Retina (tissue), 1 donor: ENCODE results near the gene ADAMTS8.
A peak's percentile ranks its signal among the peaks of the same experiment; 100 is the strongest.

Source experiments
- DNase-seq: peaks from one replicate; pipeline ENCODE4 v3.0.0-alpha.2; 2016

ADAMTS8 gene, protein sequence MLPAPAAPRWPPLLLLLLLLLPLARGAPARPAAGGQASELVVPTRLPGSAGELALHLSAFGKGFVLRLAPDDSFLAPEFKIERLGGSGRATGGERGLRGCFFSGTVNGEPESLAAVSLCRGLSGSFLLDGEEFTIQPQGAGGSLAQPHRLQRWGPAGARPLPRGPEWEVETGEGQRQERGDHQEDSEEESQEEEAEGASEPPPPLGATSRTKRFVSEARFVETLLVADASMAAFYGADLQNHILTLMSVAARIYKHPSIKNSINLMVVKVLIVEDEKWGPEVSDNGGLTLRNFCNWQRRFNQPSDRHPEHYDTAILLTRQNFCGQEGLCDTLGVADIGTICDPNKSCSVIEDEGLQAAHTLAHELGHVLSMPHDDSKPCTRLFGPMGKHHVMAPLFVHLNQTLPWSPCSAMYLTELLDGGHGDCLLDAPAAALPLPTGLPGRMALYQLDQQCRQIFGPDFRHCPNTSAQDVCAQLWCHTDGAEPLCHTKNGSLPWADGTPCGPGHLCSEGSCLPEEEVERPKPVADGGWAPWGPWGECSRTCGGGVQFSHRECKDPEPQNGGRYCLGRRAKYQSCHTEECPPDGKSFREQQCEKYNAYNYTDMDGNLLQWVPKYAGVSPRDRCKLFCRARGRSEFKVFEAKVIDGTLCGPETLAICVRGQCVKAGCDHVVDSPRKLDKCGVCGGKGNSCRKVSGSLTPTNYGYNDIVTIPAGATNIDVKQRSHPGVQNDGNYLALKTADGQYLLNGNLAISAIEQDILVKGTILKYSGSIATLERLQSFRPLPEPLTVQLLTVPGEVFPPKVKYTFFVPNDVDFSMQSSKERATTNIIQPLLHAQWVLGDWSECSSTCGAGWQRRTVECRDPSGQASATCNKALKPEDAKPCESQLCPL

DNA sequence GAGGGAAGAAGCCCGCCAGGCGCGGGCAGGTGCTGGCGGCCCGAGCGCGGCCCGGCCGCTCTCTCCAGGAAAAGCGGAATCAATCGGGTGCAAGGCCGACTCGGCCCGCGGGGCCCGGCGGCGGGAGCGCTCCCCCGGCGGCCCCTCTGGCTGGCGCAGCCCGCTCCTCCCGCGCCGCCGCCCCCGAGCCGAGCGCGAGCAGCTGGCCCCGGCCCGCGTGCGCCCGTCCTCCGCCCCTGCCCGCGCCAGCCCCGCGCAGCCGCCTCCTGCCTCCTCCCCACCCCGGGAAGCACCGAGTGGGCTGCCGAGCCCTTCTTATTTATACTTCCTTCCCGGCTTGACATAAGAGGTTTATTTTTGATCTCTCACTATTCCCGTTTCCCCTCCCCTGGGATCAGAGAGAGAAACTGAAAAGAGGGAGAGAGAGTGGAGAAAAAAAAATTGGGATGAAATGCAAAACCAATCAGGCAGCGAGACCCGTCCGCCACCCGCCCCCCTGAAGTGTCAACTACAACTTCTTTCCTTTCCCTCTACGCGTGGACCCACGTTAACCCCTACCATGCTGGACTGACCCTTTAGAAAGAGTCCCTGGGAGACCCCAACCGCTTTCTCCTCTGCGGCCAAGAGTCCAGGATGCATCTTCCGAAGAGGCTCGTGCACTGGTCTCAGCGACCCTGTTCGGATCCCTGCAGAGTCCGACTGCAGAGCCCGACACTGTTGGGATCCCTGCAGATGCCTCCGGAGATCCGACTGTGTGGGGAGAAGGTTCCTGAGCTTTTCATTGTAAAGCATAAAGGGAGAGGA lies at the start of gene ADAMTS8:
TSS of gene ADAMTS8 (minus strand) at position 294 of the 804 bp plus-strand sequence. CDS start 323 bp downstream, outside the sequence.
- DNase-seq: peak; percentile 55

DNA sequence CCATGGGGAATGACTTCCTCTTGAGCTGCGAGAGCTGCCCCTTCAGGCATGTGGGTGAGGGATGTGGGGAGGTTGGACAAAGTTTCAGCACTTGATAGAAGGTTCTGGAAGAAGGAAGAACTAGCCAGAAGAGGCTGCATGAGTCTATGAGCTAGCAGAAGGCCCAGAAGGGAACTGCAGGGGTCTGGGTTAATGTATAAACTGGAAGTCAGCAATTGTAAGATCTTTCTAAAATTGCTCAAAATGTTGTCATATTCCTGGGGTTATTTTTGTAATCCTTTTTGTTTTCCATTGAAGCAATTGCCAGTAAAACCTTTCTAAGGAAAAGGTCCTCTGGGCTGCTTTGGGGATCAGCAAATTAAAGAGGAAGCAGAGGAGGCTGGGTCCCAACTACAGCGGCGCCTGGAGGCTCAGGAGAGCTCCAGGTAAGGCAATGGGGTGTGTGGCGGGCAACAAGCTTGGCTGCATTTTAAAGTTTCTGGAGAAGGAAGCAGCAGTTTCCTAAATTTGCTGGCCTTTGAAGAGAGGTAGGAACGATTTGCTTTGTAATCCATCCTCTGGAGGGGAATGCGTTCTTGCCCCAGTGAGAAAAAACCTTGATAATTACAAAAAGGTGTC lies 49.3 kb upstream of the ADAMTS8 start:
- no peak for DNase-seq

DNA sequence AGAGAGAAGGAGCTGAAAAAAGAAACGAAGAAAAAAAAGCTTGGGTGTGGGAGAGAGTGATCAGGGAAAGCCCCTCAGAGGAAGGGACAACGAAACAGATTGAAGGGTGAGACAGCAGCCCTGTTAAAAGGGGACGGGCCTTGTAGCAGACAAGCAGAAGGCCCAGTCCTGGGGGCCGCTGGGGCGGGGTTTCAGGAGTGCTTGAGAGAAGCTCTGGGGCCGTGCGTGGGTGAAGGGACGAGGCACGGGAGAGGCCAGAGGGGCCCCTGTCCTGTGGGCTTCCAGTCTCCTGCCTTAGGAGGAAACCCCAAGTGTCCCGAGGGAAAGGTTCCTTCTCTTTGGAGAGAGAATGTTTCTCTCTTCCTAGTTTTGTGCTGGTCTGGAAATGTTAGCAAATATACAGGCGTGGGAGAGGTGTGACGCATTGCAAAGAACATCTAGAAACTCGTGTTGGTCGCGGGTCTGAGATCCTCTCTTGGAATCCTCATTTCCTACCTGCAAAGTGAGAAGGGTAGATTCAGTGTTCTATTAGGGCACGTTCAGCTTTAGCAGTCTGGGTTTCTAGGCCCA lies 48.6 kb upstream of the ADAMTS8 start:
- no peak for DNase-seq

DNA sequence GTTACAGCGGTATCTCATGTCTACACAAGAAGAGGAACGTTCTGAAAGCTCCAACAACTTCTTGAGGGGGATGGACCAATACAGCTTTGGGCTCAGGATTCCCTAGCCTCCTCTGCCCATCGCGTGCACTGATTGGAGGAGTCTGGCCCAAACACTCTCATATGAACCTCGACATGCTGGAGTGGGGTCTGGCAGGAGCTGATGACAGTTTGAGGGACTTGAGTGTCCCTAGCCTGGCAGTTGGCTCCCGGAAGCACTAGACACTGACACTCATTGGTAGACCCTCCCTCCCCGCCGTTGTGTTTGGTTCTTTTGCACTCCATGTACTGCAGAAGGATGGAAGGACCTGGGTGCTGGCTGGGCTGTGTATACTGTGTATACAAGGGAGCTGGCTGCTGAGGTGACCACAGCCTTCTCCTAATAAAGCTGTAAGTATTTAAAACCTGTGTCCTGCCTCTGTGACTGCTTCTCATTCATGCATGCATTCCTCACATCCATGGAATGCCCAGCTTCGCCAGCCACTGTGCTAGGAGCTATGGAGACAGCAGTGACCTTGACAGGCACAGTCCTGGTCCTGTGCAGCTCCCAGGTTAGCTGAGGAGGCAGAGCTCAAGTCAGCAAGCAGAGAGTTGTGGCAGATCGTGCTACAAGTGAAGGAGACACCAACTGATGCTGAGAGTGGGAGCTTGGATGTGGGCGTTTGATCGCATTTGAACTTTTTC lies 48.0 kb upstream of the ADAMTS8 start:
- DNase-seq: no peak

DNA sequence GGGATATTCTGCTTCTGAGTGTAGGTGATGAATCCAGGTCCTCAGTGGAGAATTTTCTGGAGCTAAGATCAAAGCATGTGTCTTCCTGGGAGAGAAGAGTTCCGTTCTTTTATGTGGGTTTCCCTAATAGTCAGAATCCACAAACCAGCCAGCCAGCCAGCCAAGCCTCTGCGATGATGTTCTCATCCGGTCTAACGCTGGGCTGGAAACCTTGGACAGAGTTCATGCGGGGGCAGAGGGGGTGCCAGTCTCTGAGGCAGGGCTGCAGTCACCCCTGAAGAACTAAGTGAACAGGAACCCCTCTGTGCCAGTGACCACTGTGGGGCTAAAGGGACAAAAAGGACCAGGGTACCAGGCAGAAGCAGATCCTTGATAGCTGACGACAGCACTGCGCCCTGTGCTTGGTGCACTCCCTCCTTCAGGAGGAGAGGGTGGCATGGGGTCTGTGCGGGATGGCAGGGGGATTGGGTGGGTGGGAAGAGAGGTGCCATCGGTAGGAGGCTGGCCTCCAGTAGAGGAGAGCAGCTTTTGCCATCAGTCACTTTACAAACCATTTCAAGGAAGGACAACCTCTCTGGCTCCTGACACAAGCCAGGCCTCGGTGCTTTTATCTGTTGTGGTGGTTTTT lies 47.1 kb upstream of the ADAMTS8 start:
- no peak for DNase-seq

DNA sequence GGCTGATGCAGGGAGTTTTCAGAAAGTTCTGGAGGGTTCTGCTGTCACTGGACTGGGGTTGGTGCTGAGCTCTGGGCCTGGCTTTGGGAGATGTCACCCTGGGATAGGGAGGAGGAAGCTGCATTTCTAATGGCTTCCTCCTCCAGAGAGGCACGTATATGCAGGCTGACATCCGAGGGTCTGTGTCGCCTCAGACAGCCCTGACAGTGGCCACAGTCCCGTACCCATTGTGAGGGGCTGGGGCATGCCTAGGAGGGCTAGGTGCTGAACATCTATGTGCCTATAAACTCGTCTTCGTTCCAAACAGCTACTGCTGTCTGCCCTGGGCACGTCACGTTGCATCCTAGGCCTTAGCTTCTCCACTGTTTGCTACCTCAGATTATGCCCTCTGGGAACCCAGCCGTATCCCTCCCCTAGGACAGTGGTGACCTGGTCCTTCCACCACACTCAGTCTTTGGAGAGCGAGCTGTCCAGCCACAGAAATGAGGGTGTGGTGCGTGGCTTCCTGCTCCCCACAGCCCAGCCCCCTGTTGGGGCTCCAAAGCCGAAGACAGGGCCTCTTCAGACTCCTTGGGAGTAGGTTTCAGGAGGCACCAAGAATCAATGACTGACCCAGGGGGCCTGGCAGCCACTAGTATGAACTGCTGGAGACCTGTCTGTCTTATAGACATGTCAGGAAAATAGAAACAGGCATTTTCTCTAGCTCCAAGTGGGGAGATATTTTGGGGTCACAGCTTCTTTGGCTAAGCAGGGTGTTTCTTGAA lies 46.4 kb upstream of the ADAMTS8 start:
- no peak for DNase-seq

DNA sequence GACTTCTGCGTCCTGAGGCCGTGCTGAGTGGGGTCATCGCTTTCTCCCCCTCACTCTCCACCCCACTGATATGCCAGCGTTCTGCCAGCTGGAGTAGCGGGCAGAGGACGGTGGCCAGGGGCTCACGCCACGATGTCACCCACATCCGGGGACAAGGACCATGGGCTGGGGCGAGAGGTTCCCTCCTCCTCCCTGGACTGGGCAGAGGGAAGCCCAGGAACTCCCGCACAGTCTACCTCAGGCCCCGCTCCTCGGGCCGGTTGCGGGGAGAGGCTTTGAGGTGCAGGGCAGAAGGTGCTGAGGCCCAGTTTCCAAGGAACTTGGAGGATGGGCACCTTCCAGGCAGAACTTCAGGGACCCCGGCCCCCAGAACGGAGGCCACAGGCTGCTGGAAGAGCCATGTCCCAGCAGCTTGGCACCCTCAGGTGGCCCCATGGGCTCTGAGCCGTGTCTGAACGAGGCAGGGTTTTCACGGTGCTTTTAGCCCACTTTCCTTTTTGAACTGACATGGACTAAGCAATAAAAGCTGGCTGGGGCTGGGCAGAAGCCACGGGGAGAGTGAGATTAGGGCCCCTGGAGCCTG lies 45.5 kb upstream of the ADAMTS8 start:
- DNase-seq: no peak

DNA sequence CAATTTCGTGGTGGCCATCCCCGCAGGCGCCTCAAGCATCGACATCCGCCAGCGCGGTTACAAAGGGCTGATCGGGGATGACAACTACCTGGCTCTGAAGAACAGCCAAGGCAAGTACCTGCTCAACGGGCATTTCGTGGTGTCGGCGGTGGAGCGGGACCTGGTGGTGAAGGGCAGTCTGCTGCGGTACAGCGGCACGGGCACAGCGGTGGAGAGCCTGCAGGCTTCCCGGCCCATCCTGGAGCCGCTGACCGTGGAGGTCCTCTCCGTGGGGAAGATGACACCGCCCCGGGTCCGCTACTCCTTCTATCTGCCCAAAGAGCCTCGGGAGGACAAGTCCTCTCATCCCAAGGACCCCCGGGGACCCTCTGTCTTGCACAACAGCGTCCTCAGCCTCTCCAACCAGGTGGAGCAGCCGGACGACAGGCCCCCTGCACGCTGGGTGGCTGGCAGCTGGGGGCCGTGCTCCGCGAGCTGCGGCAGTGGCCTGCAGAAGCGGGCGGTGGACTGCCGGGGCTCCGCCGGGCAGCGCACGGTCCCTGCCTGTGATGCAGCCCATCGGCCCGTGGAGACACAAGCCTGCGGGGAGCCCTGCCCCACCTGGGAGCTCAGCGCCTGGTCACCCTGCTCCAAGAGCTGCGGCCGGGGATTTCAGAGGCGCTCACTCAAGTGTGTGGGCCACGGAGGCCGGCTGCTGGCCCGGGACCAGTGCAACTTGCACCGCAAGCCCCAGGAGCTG lies 44.8 kb upstream of the ADAMTS8 start:
- DNase-seq: no peak

DNA sequence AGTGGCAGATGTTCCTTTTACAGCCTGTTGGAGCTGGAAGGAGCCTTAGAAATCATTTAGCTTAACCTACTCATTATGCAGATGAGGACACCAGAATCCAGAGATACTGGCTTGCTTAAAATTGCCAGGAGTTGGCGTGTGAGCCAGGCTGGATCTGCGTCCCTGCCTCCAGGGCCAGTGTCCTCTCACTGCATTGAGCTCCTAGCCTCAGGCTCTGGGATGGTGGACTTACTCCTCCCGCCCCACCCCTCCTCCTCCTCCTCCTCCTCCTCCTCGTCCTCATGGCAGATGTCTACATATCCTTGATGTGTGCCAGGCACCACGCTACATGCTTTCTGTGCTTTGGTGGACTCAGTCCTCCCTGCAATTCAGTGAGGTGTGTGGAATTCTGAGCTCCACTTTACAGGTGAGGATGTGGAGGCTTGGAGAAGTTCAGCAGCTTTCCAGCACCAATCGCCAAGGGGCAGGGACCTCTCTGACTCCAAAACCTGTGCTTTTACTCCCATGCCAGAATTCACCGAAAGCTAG lies 44.1 kb upstream of the ADAMTS8 start:
- no peak for DNase-seq

DNA sequence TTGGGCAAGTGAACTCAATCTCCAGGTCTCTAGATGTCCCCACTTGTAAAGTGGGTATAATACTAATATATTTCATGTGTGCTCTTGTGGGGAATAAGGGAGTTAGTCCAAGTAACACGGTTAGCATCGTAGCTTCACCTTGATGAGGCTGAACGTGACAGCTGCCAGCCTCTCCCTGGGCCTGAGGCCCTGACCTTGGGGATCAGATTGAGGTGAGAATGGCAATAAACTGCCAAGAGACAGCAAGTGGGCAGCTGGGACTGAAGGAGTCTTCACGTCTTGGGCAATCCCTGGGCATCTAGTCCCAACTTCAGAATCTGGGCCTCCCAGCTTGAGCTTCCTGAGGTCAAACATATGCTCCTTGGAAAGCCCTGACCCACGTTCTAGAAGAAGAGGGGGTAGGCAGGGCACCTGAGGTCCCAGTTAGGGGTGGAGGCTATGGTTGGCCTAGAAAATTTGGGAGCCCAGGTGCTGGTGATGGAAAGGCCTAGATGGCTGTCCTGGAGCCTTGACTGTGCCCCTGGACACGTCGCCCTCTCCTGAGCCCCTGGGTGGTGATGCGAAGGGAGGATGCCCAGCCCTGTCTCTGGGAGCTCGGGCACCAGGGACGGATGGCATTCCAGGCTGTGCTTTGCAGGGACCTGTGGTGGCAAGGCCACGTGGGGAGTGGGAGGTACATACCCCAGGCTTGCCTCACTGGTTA lies 43.5 kb upstream of the ADAMTS8 start:
- DNase-seq: no peak

DNA sequence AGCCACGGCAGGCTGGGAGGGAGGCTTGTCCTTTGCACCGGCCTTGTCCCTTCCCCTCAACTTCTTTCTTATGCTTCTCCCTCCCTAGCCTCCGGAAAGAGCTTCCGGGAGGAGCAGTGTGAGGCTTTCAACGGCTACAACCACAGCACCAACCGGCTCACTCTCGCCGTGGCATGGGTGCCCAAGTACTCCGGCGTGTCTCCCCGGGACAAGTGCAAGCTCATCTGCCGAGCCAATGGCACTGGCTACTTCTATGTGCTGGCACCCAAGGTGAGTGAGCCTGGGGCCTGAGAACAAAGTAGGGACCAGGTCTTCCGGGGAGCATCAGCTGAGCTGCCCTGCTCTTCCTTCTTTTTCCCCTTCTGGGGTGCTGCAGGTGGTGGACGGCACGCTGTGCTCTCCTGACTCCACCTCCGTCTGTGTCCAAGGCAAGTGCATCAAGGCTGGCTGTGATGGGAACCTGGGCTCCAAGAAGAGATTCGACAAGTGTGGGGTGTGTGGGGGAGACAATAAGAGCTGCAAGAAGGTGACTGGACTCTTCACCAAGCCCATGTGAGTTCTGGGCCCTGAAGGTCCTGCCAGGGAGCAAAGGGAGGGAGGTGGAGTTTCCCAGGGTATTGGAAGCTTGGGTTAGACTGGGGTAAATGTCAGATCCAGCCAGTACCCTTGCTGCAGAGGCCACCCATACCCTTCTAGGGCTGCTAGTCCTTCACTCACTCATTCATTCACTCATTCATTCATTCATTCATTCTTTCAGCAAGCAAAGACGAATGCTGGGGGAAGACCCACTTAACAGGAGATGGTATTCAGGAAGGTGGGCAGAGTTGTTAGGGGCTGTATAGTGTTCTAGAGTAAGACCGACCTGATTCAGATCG lies 42.7 kb upstream of the ADAMTS8 start:
- DNase-seq: no peak

DNA sequence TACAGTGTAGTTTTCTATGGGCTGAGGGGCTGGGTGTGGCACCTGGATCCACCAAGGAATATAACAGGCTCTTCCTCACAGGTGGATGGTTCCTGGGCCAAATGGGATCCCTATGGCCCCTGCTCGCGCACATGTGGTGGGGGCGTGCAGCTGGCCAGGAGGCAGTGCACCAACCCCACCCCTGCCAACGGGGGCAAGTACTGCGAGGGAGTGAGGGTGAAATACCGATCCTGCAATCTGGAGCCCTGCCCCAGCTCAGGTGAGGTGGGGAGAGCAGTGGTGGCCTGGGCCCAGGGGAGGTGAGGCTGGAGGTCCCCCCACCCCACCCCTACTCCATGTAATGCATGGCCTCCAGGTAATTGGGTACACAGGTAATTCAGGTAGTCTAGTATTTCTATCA lies 40.8 kb upstream of the ADAMTS8 start:
- DNase-seq: no peak

DNA sequence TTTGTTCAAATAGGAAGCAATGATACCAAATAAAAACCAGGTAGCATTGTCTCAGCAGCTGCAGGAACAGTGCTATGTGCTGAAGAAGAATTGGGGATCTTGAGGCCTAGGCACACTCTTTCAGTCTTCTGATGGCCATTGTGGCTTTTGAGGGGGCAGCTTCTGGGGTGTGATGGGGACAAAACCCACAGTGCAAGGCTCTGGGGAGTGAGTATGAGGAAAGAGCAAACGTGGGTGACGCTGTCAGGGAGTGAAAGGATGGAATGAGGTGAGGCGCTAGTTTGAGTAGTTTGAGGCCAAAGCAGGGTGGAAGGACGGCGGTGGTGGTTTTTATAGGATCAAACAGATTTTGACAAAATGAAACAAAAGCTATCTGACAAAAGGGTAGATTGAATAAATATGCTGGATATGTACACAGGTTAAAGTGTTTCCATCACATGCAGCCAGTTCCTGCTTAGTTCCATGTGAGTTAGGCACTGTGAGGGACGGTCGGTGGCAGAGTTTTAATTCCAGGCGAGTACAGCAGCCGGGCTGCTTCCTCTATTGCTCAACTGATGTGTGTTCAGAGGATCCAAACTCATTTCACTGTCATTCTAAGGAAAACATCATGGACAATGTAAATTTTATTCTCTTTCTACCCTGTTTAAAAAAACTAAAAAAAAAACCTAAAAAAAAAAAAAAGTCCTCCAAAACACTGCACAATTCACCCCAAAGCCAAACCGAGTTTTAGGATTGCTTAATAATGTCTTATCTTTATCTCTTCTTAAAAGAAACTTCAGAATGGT lies 38.9 kb upstream of the ADAMTS8 start:
- no peak for DNase-seq

DNA sequence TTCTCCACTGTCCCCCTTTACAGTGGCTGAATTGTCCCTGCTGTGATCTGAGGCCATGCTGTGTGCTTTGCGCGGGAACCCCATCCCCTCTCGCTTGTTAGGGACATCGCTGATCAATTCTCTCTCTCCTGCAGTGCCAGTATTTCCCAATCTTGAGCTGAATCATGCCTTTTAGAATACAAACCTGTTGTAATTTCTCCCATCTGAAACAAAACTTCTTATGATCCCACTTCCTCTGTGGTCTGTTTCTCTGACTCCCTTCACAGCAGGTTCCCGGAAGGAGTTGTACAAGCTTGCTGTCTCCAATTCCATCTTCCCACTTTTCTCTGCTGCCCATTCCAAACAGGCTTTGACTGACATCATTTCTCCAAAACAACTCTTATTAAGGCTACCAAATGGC lies 36.9 kb upstream of the ADAMTS8 start:
- no peak for DNase-seq

DNA sequence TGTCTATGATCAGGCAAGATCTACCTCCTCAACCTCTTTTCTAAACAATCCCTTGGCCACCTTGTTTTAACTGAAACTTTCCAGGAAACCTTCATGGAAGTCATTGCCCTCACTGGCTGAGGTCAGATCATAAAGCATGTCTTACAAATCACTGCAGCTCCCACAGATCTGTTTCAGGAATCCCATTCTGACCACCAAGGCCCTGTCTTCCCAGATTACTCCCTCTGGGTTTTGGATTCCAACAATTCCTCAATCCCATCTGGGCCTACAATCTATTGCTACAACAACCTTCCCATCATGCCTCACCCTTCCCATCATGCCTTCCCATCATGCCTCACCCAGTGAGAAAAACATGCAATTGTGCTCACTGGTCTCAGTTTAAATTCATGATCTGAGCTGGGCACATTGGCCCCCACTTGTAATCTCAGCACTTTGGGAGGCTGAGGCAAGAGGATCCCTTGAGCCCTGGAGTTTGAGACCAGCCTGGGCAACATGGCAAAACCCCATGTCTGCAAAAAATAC lies 35.9 kb upstream of the ADAMTS8 start:
- no peak for DNase-seq

DNA sequence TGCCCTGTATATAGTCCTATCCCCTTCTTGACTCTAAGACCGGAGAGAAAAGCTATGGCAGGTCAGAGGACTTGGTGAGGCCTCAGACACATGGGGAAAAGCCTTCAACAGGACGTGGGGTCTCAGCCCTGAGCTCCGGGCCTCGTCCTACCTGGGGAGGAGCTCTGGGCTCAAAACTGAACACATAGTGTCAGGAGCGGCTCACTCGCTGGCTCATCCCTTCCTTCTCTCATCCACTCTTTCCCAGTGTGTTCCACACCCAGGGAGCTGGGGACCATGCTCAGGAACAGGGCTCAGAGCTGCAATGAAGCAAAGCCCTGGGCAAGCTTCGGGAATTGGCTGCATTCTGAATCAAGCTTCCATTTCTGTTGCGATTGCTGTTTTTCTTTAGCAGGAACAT lies 34.5 kb upstream of the ADAMTS8 start:
- DNase-seq: no peak
